HepG2 (cell line): Measurements from ENCODE around the gene PLD6. TPM values are rescaled to one million over a fixed set of nuclear protein-coding genes. Genes with fewer than 3 reads are reported as not detected.
A peak's percentile ranks its signal among the peaks of the same experiment; 100 is the strongest.

ENCODE experiments used
- ISX ChIP-seq: sonication (generic); formaldehyde crosslinking; conservative IDR thresholded peaks from 2 replicates; pipeline ENCODE4 v1.5.0; 2020; ENCODE audit warnings: missing genetic modification reagents
- NFKBIZ ChIP-seq: IDR thresholded peaks from 2 replicates; pipeline ENCODE4 v1.6.1; 2018; ENCODE audit warnings: missing genetic modification reagents, missing compliant biosample characterization
- RBM39 ChIP-seq: fragments of 200-400 bp; formaldehyde crosslinking; IDR thresholded peaks from one replicate; pipeline ENCODE4 v1.6.1; 2018; ENCODE audit warnings: antibody characterized with exemption, mild to moderate bottlenecking, low read depth, low read length; ENCODE audit not compliant: poor library complexity, severe bottlenecking
- SP1 ChIP-seq, 2 experiments: fragments of 450-650 bp in 1 of 2; sonication (generic) in 1 of 2; formaldehyde crosslinking in 1 of 2; IDR thresholded peaks; 2 replicates each; pipeline versions ENCODE4 v1.4.0 to v1.6.1; 2016 to 2020; ENCODE audit warnings: missing genetic modification reagents in 1 of 2
- STAT5B ChIP-seq: sonication (generic); formaldehyde crosslinking; IDR thresholded peaks from 2 replicates; pipeline ENCODE4 v1.4.0; 2020; ENCODE audit warnings: missing genetic modification reagents
- TBP ChIP-seq: sonication (generic); formaldehyde crosslinking; IDR thresholded peaks from 2 replicates; pipeline ENCODE4 v1.5.0; 2020; ENCODE audit warnings: missing genetic modification reagents
- TMF1 ChIP-seq: sonication (generic); formaldehyde crosslinking; IDR thresholded peaks from 2 replicates; pipeline ENCODE4 v1.8.1; 2022; ENCODE audit warnings: low read depth, missing genetic modification reagents
- WIZ ChIP-seq: sonication (generic); formaldehyde crosslinking; IDR thresholded peaks from 2 replicates; pipeline ENCODE4 v1.5.1; 2020; ENCODE audit warnings: mild to moderate bottlenecking, missing genetic modification reagents
- ZNF235 ChIP-seq: sonication (generic); formaldehyde crosslinking; IDR thresholded peaks from 2 replicates; pipeline ENCODE4 v1.8.1; 2023; ENCODE audit warnings: mild to moderate bottlenecking, missing genetic modification reagents, borderline replicate concordance
- ZNF343 ChIP-seq: sonication (generic); formaldehyde crosslinking; IDR thresholded peaks from 2 replicates; pipeline ENCODE4 v1.4.0; 2020; ENCODE audit warnings: mild to moderate bottlenecking, missing genetic modification reagents
- ZNF546 ChIP-seq: sonication (generic); formaldehyde crosslinking; conservative IDR thresholded peaks from 2 replicates; pipeline ENCODE4 v1.8.1; 2023; ENCODE audit warnings: mild to moderate bottlenecking, missing genetic modification reagents
- ZNF660 ChIP-seq: sonication (generic); formaldehyde crosslinking; IDR thresholded peaks from 2 replicates; pipeline ENCODE4 v1.5.1; 2020; ENCODE audit warnings: mild to moderate bottlenecking, low read depth, missing genetic modification reagents, borderline replicate concordance
- ZNF883 ChIP-seq: sonication (generic); formaldehyde crosslinking; IDR thresholded peaks from 2 replicates; pipeline ENCODE4 v1.5.1; 2020; ENCODE audit warnings: mild to moderate bottlenecking, missing genetic modification reagents; ENCODE audit errors: not compliant biosample characterization
- polyA plus RNA-seq, 8 experiments: library from polyadenylated mRNA; depleted of rRNA in 3 of 8; stranded (reverse) in 7 of 8; unstranded in 1 of 8; fragments of >200 nt; fragmentation: Illumina TruSeq in 4 of 8; extraction: Trizol in 4 of 8; gene quantifications; 2 replicates each; pipeline versions ENCODE4 v1.2.1 to v1.2.3, GENCODE V29; 2011 to 2016; ENCODE audit warnings: low read depth in 4 of 8, missing spikeins in 1 of 8, mixed read lengths in 1 of 8; ENCODE audit not compliant: insufficient read depth in 1 of 8
- total RNA-seq, 5 experiments: library from RNA; depleted of rRNA; stranded (reverse); fragments of >200 nt; fragmentation: Illumina TruSeq; extraction: Trizol; gene quantifications; 2 replicates each; pipeline ENCODE4 v1.2.3, GENCODE V29; 2016; ENCODE audit warnings: low read depth in 1 of 5
- TF ChIP-seq, protein P1 (sequence below): sonication (generic); formaldehyde crosslinking; IDR thresholded peaks from 2 replicates; pipeline ENCODE4 v1.9.0; 2022; ENCODE audit warnings: missing genetic modification reagents, mild to moderate bottlenecking, borderline replicate concordance
- TF ChIP-seq, protein P2 (sequence below): sonication (generic); IDR thresholded peaks from 2 replicates; pipeline ENCODE4 v1.6.1; 2016; ENCODE audit warnings: low read depth, borderline replicate concordance
- TF ChIP-seq, protein P3 (sequence below): sonication (generic); formaldehyde crosslinking; IDR thresholded peaks from 2 replicates; pipeline ENCODE4 v1.4.0; 2020; ENCODE audit warnings: missing genetic modification reagents; ENCODE audit errors: not compliant biosample characterization
- TF ChIP-seq, protein P4 (sequence below): sonication (generic); formaldehyde crosslinking; IDR thresholded peaks from 2 replicates; pipeline ENCODE4 v1.4.0; 2020; ENCODE audit warnings: mild to moderate bottlenecking, missing genetic modification reagents
- TF ChIP-seq, protein P5 (sequence below): sonication (generic); formaldehyde crosslinking; IDR thresholded peaks from 2 replicates; pipeline ENCODE4 v1.4.0; 2020; ENCODE audit warnings: missing genetic modification reagents
- TF ChIP-seq, protein P6 (sequence below): sonication (generic); formaldehyde crosslinking; IDR thresholded peaks from 2 replicates; pipeline ENCODE4 v1.5.1; 2020; ENCODE audit warnings: mild to moderate bottlenecking, moderate library complexity, missing genetic modification reagents

The PLD6 gene
- total and polyA plus RNA-seq, 2 of the 13 experiments (the other 11 are each of a cell fraction or from before 2014, with no cell fraction given) = 5.2 to 11.4 TPM

DNA sequence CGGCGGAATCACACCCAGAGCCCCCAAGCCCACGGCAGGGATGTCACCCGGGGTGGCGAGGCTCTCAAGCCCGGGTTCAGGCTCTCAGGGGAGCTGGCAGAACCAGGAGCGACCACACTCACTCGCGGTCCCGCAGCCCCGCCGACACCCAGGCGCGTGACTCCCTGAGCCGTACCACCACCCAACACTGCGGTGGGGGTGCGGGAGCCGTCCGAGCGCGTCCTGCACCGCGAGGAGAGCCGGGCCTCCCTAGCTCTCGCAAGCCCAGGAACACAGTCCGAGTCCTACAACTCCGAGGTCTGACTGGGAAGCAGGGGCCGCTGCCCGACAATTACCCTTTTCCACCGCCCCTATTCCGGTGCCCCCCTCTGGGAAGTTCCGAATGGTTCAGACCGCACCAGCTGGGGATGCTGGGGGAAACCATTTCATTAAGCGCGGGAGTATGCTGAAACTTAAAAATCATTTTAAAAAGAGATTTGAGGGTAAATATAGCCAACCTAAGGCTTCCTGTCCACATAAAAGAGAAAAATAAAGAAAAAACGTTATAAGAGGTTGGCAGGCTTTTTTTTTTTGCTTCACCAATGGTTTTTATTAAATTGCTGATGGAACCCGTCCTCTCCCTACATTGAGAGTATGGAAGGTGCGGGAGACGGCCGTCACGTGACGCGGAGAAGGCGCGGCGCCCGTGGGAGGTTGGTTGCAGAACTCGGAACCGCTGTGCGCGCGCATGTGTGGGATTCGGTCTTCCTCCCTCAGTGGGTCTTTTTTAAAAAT, 31.1 kb upstream of the PLD6 start, which contains the start of gene FLCN (continued):
- TF ChIP-seq ZNF883 (CRISPR knock-in tag) = no peak
- TF ChIP-seq ISX (CRISPR knock-in tag) = no peak
- TF ChIP-seq, protein P1, sequence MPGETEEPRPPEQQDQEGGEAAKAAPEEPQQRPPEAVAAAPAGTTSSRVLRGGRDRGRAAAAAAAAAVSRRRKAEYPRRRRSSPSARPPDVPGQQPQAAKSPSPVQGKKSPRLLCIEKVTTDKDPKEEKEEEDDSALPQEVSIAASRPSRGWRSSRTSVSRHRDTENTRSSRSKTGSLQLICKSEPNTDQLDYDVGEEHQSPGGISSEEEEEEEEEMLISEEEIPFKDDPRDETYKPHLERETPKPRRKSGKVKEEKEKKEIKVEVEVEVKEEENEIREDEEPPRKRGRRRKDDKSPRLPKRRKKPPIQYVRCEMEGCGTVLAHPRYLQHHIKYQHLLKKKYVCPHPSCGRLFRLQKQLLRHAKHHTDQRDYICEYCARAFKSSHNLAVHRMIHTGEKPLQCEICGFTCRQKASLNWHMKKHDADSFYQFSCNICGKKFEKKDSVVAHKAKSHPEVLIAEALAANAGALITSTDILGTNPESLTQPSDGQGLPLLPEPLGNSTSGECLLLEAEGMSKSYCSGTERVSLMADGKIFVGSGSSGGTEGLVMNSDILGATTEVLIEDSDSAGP (CRISPR knock-in tag) = peak; percentile 46; the same call in 1 of the 2 replicates
- peak; percentile 50 for TF ChIP-seq RBM39
- 0 out of 2 replicates have a peak, but pooled peaks have one; percentile 23 for TF ChIP-seq WIZ (CRISPR knock-in tag)
- TF ChIP-seq, protein P2, sequence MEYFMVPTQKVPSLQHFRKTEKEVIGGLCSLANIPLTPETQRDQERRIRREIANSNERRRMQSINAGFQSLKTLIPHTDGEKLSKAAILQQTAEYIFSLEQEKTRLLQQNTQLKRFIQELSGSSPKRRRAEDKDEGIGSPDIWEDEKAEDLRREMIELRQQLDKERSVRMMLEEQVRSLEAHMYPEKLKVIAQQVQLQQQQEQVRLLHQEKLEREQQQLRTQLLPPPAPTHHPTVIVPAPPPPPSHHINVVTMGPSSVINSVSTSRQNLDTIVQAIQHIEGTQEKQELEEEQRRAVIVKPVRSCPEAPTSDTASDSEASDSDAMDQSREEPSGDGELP = peak; percentile 98
- no peak; the same call in 1 of the 2 replicates for TF ChIP-seq ZNF235 (CRISPR knock-in tag)
- TF ChIP-seq, protein P3, sequence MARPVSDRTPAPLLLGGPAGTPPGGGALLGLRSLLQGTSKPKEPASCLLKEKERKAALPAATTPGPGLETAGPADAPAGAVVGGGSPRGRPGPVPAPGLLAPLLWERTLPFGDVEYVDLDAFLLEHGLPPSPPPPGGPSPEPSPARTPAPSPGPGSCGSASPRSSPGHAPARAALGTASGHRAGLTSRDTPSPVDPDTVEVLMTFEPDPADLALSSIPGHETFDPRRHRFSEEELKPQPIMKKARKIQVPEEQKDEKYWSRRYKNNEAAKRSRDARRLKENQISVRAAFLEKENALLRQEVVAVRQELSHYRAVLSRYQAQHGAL (CRISPR knock-in tag) = no peak
- TF ChIP-seq SP1 (IDR thresholded peaks at IDR 0.05) = no peak
- TF ChIP-seq SP1 (CRISPR knock-in tag; IDR thresholded peaks at IDR 0.05) = no peak
- no peak for TF ChIP-seq STAT5B (CRISPR knock-in tag)
- TF ChIP-seq NFKBIZ (CRISPR knock-in tag) = 0 out of 2 replicates have a peak, but pooled peaks have one; percentile 25
- TF ChIP-seq, protein P4, sequence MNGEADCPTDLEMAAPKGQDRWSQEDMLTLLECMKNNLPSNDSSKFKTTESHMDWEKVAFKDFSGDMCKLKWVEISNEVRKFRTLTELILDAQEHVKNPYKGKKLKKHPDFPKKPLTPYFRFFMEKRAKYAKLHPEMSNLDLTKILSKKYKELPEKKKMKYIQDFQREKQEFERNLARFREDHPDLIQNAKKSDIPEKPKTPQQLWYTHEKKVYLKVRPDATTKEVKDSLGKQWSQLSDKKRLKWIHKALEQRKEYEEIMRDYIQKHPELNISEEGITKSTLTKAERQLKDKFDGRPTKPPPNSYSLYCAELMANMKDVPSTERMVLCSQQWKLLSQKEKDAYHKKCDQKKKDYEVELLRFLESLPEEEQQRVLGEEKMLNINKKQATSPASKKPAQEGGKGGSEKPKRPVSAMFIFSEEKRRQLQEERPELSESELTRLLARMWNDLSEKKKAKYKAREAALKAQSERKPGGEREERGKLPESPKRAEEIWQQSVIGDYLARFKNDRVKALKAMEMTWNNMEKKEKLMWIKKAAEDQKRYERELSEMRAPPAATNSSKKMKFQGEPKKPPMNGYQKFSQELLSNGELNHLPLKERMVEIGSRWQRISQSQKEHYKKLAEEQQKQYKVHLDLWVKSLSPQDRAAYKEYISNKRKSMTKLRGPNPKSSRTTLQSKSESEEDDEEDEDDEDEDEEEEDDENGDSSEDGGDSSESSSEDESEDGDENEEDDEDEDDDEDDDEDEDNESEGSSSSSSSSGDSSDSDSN (CRISPR knock-in tag) = no peak; the same call in 1 of the 2 replicates
- no peak for TF ChIP-seq ZNF343 (CRISPR knock-in tag)
- TF ChIP-seq, protein P5, sequence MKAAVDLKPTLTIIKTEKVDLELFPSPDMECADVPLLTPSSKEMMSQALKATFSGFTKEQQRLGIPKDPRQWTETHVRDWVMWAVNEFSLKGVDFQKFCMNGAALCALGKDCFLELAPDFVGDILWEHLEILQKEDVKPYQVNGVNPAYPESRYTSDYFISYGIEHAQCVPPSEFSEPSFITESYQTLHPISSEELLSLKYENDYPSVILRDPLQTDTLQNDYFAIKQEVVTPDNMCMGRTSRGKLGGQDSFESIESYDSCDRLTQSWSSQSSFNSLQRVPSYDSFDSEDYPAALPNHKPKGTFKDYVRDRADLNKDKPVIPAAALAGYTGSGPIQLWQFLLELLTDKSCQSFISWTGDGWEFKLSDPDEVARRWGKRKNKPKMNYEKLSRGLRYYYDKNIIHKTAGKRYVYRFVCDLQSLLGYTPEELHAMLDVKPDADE = no peak
- TF ChIP-seq, protein P6, sequence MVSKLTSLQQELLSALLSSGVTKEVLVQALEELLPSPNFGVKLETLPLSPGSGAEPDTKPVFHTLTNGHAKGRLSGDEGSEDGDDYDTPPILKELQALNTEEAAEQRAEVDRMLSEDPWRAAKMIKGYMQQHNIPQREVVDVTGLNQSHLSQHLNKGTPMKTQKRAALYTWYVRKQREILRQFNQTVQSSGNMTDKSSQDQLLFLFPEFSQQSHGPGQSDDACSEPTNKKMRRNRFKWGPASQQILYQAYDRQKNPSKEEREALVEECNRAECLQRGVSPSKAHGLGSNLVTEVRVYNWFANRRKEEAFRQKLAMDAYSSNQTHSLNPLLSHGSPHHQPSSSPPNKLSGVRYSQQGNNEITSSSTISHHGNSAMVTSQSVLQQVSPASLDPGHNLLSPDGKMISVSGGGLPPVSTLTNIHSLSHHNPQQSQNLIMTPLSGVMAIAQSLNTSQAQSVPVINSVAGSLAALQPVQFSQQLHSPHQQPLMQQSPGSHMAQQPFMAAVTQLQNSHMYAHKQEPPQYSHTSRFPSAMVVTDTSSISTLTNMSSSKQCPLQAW (CRISPR knock-in tag) = peak; percentile 55; the same call in 1 of the 2 replicates
- TF ChIP-seq TBP (CRISPR knock-in tag) = no peak
- no peak for TF ChIP-seq ZNF660 (CRISPR knock-in tag)
- TF ChIP-seq ZNF546 = peak; percentile 87; the same call in 1 of the 2 replicates
- 0 out of 2 replicates have a peak, but pooled peaks have one; percentile 46 for TF ChIP-seq TMF1 (CRISPR knock-in tag)
